HT1080 (cell line): ENCODE results near the gene RHEX. TPM values are rescaled to one million over a fixed set of nuclear protein-coding genes. Genes with fewer than 3 reads are reported as not detected.

Experiments used
- DNase-seq: peaks from one replicate; pipeline ENCODE4 v3.0.0-alpha.2; 2015; ENCODE audit warnings: low read depth
- total RNA-seq: library from RNA; depleted of rRNA; stranded (reverse); fragments of >200 nt; shearing (Covaris generic); gene quantifications from 2 replicates; pipeline ENCODE4 v1.2.3, GENCODE V29; 2014

Gene RHEX
- total RNA-seq, 1 experiment from 2014 or later: not detected

DNA sequence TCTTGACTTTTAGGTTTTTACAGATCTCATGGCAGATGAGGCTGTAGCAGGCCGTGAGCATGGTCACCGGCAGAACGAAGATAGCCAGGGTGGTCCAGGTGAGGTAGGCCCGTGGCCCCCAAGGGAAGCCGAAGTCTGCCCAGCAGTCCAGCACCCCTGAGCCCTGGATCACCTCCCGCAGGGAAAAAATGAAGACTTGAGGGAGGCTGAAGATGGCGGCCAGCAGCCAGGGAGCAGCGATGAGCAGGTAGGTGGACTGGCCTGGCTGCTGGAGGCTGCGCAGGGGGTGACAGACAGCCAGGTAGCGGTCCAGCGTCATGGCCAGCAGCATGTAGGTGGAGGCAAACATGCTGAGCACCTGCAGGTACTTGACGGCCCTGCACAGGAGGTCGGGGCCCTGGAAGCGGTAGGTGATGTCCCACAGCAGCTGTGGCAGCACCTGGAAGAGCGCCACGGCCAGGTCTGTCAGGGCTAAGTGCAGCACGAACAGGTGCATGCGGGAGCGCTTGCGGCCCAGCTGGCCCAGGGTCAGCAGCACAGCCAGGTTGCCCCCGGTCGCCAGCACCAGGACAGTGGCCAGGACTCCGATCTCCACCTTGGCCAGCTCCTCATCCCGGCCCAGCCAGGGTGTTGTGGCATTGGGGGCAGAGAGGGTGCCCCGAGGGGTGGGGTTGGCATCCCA is 63.4 kb downstream of the RHEX start:
- no peak for DNase-seq

DNA sequence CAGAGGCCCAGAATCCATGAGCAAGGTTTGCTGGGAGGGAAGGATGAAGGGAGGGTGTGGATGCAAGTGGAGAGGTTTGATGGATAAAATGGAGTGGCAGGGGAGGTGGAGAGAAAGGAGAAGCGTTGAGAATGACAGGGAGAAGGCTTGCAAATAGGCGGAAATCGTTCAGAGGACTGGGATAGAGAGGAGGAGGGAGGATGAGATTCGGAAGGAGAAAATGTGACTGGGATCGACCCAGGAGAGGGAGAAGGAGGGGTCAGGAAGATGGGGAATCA is 63.8 kb downstream of the RHEX start:
- no peak for DNase-seq

DNA sequence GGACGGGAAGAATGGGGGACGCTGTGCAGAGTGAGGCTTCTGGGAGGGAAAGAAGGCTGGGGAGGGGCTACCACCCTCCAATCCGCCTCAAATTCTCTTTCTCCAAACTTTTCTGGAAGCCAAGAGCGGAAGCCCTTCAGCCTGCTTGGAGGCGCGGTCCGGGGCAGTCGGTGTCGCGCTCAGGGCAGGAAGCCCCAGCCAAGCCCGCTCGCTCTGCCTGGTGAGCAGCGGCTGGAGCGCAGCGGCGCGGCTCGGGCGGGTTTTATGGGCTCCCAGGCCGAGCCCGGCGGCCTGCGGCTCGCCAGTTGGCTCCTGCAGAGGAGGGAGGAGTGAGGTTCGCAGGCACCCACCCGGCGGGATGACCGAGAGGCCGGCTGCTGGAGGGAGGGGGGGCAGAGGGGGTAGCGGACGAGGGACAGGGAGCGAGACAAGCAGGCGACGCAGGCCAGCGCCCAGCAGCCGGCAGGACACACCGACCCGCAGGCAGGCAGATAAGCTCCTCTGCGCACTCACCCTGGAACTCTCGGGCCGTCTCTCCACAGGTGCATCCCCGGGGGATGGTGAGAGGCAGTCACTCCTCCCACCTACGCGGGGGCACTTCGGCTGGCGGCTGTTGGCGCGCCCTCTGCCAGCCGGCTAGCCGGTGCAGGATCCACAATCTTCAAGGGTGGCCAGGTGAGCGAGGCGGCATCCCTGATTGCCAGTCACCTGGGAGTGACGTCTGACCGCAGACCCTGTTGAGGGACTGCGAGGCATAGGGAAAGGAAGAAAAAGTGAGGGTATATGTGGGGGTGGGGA is 64.4 kb downstream of the RHEX start, which contains the start of gene AVPR1B:
Gene AVPR1B (minus strand): TSS at position 238 of the 798 bp plus-strand sequence. CDS start 498 bp downstream, outside the sequence.
- DNase-seq: no peak

DNA sequence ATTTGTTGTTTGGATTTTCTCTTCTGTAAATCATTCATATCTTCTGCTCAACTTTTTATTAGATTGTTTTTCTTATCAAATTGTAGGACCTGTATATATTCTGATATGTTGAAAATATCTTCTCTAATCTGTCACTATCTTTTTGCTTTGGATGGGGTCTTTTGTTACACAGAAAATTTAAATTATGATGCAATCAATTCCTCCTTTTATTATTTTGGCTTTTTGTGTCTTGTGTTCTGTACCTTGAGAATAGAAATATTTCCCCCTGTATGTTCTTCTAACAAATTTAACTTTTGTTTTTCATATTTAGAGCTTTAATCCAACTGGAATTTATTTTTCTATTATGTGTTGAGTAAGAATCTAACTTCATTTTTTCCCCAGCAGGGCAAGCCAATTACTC is 67.4 kb downstream of the RHEX start:
- DNase-seq: no peak

DNA sequence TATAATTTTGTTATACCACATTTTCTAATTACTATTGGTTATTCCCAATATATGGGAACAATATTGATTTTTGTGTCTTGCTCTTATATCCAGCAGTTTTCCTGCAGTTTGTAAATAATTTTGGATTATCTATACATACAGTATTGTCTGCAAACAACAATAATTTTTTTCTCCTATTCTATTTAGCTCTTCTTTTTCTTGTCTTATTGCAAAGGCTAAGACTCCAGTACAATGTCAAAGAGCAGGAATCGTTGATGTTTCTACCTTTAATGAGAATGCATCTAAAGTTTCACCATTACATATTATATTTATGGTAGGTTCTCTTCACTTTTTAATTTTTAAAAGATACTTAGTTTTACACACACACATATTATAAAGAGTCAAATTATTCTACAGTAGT is 68.3 kb downstream of the RHEX start:
- DNase-seq: no peak

DNA sequence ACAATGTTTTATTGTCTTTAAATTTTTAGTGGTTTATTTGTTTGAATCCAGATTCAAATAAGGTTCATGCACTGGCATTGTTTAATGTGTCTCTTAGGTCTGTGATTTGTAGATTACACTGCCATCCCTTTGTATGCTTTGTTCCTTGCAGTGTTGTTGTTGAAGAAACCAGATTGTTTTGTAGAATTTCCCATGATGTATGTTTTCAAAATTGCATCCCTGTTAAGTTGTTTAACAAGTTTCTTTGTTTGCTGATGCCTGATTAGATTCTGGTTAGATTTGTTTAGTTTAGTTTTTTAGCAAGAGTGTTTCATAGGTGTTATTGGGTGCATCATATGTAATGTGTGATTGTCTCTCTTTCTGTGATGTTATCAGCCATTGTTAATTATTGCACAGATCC is 69.7 kb downstream of the RHEX start:
- DNase-seq: no peak

DNA sequence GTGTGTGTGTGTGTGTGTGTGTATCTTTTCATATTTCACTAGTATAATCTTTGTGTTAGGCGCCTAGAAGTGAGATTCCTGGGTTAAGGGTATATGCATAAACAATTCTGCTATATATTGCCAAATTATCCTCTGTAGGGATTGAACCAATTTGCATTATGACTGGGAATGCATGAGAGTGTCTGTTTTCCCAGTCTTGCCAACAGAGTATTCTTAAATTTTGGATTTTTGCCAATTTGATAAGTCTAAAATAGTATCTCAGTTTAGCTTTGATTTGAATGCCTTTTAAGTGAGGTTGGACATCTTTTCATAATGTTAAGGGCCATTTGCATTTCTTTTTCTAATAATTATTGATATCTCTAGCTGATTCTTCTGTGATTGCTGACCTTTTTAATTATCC is 72.4 kb downstream of the RHEX start:
- DNase-seq: no peak

DNA sequence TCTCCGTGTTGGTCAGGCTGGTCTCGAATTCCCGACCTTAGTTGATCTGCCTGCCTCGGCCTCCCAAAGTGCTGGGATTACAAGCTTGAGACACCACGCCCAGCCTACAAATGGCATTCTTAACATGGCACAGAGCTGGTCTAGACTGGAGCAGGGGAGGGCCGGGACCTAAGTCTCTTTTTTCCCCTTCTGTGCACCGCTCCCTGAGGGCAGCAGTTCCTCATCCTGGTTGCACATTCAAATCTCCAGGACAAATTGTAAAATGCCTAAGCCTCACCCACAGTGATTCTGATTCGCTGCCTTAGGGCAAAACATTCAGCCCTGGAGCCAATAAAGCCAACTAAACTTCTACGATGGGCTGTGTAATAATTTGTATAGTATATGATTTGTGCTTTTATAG is 74.4 kb downstream of the RHEX start:
- no peak for DNase-seq

DNA sequence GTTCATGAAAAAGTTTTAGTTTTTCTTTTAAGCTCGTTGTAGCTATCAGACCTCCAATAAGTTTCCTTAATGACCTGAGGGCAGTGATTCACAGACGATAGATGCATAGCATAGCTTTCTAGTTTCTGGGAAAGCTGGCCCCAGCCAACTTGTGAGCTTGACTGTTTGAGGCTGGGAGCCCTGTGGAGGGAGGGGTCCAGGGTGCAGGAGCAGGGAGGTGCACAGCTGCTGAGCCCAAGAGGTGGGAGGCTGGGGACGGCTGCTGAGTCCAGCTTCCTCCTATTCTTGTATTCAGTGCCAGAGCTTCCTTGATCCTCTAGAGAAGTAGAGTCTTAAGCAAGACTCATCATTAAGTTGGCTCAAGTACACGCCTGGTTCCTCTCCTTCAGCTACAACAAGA is 75.2 kb downstream of the RHEX start:
- DNase-seq: no peak

DNA sequence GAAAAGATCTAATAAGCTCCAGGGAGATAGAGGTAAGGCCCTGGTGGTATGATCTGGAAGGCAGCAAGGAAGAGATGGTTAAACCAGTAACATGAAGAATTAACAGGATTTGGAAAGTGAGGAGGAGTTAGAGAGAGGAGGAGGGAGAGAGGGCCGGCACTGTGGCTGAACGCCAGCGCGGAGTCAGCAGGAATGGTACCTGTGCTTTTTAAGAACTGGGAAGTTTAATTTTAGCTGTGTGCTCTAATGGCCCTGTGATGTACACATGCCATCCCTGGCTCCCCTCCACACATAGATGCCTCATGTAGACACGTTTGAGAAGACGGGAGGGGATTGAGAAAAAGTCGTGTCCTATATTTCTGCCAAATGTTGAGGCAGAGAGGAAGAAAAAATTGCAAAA is 78.1 kb downstream of the RHEX start:
- DNase-seq: no peak

DNA sequence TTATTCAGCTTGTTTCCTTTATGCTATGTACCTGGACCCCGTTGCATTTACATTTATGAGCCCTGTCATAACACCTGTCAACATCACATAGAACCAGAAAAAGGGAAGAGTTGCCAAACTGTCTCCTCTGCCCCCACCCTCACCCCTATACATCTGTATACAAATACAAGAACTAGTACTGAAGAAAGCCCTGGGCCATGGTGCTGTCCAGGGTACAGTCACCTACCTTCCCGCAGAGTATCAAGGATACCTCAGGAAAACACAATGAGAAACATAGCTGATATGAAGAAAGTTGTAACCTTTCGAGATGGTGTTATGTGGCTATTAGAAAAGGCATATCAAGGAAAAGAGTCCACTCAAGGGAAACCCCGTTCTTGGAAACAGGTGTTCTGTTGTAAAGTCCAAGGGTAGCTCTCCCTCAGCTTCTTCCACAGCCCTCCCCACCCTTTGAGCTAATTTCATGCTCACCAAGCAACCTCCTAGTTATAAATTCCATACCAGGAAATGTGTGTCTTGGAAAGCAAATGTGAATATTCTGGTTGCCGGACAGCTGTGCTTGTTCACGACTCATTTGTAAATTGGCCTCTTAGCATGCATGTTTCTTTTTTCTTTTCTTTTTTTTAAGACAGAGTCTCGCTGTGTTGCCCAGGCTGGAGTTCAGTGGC is 80.9 kb downstream of the RHEX start:
- DNase-seq: no peak

DNA sequence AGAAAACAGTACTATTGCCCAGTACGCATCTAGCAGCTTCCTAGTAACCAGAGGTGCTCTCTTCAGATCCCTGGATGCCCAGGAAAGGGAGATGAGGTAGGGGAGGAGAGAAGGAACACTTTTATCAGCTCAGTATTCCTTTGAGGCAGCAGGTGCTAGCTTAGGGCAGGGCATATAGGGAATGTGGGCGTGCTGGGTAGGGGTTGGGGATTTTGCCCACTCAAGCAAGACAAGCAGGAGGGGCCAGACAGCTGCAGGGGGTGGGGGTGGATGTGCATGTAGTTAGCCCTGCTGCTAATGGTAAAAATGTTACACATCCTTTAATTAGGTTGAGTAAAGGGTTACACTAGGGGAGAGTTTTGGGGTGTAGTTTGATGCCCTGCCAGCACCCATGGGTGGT is 82.3 kb downstream of the RHEX start:
- DNase-seq: no peak

DNA sequence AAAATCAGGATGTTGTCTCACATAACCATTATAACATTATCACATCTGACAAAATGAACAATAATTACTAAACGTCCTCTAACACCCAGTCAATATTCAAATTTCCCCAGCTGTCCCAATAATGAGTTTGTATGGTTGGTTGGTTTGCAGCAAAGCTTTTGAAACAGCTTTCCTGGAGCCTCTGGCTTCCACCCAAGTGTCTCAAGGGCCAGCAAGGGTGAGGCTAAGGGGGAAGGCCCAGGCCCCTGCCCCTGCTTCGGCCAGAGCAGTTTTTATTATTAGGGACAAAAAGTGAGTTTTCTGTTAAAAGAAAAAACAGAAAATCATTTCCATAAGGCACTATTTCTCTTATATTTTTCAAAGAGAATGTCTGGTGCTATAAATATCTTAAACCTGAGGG is 83.3 kb downstream of the RHEX start:
- DNase-seq: no peak

DNA sequence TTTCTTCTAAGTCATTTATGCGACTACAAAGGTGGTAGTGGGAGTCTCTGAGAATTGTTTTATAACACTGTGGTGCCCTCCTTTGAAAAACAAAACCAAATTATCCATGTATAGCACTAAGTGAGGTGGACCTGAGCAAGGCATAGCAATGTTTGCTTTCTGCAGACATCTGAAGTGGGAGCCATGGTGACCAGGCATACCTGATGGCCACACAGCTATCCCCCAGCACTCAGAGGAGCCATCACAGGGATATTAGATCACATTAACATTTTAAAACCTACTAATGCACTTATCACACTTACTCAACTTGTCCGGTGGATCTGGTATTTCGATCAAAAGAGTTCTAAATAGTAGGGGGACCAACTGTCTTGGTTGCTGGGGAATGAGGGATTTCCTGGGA is 89.0 kb downstream of the RHEX start:
- DNase-seq: no peak

DNA sequence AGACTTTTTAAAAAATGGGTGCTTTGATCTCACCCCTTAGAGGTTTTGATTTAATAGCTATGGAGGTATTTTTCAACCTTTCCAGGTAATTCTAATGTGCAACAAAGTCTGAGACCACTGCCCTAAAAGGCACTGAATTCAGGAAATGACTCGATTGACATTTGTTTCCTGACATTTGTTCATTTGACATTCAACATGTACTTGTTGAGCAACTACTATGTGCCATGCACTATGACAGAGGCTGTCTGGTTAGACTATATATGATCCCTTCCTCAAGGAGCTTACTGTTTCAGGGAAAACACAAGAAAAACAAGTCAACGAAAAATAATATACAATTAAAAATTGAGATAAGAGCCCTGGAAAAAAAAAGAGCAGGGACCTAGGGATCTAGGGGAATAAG is 89.8 kb downstream of the RHEX start:
- no peak for DNase-seq

DNA sequence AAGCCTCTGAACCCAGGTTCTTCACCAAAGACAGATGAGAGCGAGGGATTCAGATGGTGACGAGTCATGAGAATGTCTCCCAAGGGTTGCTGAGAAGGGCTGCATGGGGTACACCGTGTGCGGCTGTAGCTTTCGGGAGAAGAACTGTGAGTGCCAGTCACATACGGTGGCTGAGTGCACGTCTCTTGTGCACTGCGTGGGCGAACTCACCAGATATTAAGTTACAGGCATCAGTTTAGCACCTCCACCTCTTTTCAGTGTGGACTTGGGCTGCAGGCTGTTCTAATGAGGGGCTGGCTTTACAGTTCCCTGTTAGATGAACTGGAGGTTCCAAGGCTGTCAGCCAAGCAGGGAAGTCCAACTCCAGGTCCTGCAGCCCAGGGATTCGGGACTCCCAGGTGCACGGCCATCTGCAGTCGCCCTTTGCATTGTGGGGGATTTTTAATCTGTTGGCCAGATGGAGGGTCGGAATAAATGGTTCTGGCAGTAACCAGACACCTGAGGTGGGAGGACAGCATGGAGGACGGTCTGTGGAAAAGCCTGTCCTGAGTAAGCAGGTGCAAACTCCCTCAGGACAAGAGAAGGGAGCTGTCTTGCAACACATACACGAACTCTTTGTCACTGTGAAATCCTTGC is 90.7 kb downstream of the RHEX start:
- DNase-seq: no peak

DNA sequence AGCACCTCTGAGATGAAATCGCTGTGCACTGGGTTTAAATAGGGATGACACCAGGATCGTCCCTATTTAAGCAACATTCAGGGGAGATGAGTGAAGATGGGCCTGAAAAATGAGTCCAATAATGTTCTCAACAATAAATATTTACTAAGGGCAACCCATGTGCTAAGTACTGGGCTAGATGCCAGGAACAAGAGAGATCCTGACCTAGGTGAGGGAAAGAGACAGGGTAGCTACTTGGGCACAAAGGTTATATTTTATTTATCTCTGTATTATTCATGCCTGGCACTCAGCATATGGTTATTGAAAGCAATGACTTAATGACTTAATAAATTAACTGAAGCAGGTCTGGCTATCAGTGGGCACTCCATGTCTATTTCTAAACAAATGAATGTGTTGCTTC is 91.6 kb downstream of the RHEX start:
- no peak for DNase-seq

DNA sequence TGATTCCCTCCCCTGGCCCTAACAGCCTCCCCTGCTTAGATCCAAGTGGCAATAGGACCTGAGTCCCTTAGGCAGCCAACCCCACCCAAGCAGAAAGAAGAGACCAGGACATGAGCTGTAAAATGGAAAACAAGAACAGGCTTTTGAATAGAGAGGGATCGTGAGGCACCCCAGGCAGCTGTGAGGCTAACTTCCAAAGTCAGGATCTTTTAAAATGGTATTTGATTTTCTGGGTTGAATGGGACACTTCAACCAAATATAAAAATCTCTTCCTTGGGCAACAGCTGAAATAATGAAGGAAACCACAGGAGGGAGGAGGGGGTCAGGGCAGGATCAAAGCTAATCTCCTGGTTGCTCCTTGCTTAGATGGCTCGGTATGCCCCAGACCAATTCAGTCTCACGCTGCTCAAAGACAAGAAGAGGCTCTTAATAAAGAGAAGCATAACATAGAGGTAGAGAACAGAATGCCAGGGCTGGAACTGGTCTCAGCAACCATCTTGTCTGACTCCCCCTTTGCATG is 92.9 kb downstream of the RHEX start:
- DNase-seq: no peak
